ENCODE measurements around the gene ANKRD44. TPM values are rescaled to one million over a fixed set of nuclear protein-coding genes. Genes with fewer than 3 reads are reported as not detected.

The ANKRD44 gene
- total RNA-seq, 1 experiment from 2014 or later = 7.8 TPM

DNA sequence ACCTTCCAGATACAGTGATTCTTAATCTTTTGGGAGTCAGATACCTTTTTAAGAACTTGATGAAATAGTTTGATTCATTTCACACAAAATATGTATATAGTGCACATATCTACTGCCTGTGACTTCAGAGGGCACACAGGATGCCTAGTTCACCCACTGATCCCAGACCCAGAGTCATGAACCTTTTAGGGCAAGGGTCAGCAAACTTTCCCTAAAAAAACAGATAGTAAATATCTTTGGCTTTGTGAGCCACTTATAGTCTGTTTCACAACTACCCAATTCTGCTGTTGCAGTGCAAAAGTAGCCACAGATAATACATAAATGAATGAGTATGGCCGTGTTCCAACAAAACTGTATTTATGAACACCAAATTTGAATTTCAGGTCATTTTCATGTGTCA lies 124.9 kb downstream of the ANKRD44 start:
- no peaks in the 10 kb centered on the region for H3K9me3 ChIP-seq (ENCODE audit: control insufficient read depth, insufficient read depth, low read depth, low read length)
- ATAC-seq (no peak), DNase-seq (ENCODE audit: low read depth, low spot score) (no peak)
- no peak overlapping the region for H3K27ac ChIP-seq (ENCODE audit: low read length)
- ChIA-PET POLR2A (no interaction called here), CTCF (no interaction called here)
- no peaks in the 10 kb centered on the region for H3K36me3 ChIP-seq (ENCODE audit: control insufficient read depth, insufficient read depth, low read length)
- in situ Hi-C loops (cut with HindIII; ENCODE audit: low pct_unique_long_range_greater_than_20kb, low sequenced_read_pairs) = no loop called here
- no peaks in the 10 kb centered on the region for H3K27me3 ChIP-seq (ENCODE audit: control insufficient read depth, insufficient read depth, low read length)
- intact Hi-C loops (cut with micrococcal nuclease; ENCODE audit: unreplicated experiment) = no loop called here
- H3K4me1 ChIP-seq (ENCODE audit: control insufficient read depth, insufficient read depth, low read length) = no peaks in the 10 kb centered on the region
- no TSS peak for BruUV-seq (replicated peaks)
- TF ChIP-seq TCF7L2 (IDR thresholded peaks at IDR 0.05; ENCODE audit: low read depth, low read length) = no peak
- TF ChIP-seq, protein P1, sequence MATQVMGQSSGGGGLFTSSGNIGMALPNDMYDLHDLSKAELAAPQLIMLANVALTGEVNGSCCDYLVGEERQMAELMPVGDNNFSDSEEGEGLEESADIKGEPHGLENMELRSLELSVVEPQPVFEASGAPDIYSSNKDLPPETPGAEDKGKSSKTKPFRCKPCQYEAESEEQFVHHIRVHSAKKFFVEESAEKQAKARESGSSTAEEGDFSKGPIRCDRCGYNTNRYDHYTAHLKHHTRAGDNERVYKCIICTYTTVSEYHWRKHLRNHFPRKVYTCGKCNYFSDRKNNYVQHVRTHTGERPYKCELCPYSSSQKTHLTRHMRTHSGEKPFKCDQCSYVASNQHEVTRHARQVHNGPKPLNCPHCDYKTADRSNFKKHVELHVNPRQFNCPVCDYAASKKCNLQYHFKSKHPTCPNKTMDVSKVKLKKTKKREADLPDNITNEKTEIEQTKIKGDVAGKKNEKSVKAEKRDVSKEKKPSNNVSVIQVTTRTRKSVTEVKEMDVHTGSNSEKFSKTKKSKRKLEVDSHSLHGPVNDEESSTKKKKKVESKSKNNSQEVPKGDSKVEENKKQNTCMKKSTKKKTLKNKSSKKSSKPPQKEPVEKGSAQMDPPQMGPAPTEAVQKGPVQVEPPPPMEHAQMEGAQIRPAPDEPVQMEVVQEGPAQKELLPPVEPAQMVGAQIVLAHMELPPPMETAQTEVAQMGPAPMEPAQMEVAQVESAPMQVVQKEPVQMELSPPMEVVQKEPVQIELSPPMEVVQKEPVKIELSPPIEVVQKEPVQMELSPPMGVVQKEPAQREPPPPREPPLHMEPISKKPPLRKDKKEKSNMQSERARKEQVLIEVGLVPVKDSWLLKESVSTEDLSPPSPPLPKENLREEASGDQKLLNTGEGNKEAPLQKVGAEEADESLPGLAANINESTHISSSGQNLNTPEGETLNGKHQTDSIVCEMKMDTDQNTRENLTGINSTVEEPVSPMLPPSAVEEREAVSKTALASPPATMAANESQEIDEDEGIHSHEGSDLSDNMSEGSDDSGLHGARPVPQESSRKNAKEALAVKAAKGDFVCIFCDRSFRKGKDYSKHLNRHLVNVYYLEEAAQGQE (IDR thresholded peaks at IDR 0.05; ENCODE audit: insufficient read depth in 1 of 2, low read depth in 2 of 2, low read length in 1 of 2) = no peak
- no peak for TF ChIP-seq SIN3A (IDR thresholded peaks at IDR 0.05; ENCODE audit: borderline replicate concordance, insufficient read depth, low read depth, low read length)
- TF ChIP-seq CTCF (IDR thresholded peaks at IDR 0.05) = no peak
- no peak for TF ChIP-seq POLR2AphosphoS5 (IDR thresholded peaks at IDR 0.05; ENCODE audit: low read depth, low read length)
- H3K4me3 ChIP-seq (ENCODE audit: low read depth in 2 of 2, low read length in 2 of 2) = no peak overlapping the region

DNA sequence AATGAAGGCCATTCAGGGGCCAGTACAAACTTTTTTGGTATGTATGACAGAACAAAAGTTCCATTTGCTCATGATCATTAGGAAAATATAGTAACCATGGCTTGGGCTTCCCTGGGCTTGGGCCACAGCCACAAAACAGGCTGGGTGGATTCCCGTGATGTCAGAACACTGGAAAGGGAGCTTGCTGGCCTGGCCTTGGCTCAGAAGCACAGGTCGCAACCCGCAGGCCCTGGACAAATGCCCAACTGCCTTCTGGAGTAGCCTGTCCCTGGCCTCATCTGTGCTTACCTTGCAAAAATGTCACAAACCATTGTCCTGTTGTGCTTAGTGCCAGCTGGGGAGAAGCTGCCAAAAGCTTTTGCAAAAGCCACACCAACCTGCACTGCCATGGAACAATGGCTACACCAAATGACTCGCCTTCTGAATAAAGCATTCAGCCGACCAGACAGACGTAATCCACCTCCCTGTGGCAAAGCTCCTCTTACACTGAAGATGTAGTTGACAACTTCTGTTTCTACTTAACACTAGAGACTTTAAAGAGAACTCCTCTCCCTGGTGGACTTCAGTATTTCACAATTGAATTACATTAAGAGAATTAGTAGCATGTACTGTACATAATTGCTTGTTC lies 125.5 kb downstream of the ANKRD44 start:
- in situ Hi-C loops (cut with HindIII; ENCODE audit: low pct_unique_long_range_greater_than_20kb, low sequenced_read_pairs) = no loop called here

More for the DNA sequence above, 125.5 kb downstream of the ANKRD44 start:
- no peak overlapping the region for H3K27ac ChIP-seq (ENCODE audit: low read length)
- CTCF ChIA-PET = no interaction called here
- no peaks in the 10 kb centered on the region for H3K4me1 ChIP-seq (ENCODE audit: control insufficient read depth, insufficient read depth, low read length)
- H3K4me3 ChIP-seq (ENCODE audit: low read depth in 2 of 2, low read length in 2 of 2) = no peak overlapping the region
- DNase-seq (ENCODE audit: low read depth, low spot score) = no peak
- no peaks in the 10 kb centered on the region for H3K9me3 ChIP-seq (ENCODE audit: control insufficient read depth, insufficient read depth, low read depth, low read length)
- H3K27me3 ChIP-seq (ENCODE audit: control insufficient read depth, insufficient read depth, low read length) = no peaks in the 10 kb centered on the region
- no TSS peak for BruUV-seq (replicated peaks)
- TF ChIP-seq CTCF (IDR thresholded peaks at IDR 0.05) = no peak
- no peak for TF ChIP-seq SIN3A (IDR thresholded peaks at IDR 0.05; ENCODE audit: borderline replicate concordance, insufficient read depth, low read depth, low read length)
- TF ChIP-seq, protein P1 (IDR thresholded peaks at IDR 0.05; ENCODE audit: insufficient read depth in 1 of 2, low read depth in 2 of 2, low read length in 1 of 2) = no peak
- TF ChIP-seq POLR2AphosphoS5 (IDR thresholded peaks at IDR 0.05; ENCODE audit: low read depth, low read length) = no peak
- no peak for TF ChIP-seq TCF7L2 (IDR thresholded peaks at IDR 0.05; ENCODE audit: low read depth, low read length)
- ATAC-seq = no peak
- intact Hi-C loops (cut with micrococcal nuclease; ENCODE audit: unreplicated experiment) = no loop called here
- H3K36me3 ChIP-seq (ENCODE audit: control insufficient read depth, insufficient read depth, low read length) = no peaks in the 10 kb centered on the region
- POLR2A ChIA-PET = interaction anchor here (0.6 kb wide), 1 partner anchor 279 kb away, joined by 6 read pairs; no protein-coding TSS in a partner anchor
